RWPE2 (cell line): ENCODE measurements around the gene SPPL3.

Source experiments
- ATAC-seq: fragments of 200-7000 bp; cut with Tn5 transposase; 3 replicates; pipeline ENCODE4 v1.9.1; 2021; ENCODE audit warnings: low read depth
- DNase-seq: peaks from one replicate; pipeline ENCODE4 v3.0.0-alpha.2; 2020; ENCODE audit warnings: low spot score
- H3K27ac ChIP-seq: fragments of 450-650 bp; 2 replicates; pipeline ENCODE4 v1.5.1; 2017; ENCODE audit warnings: mild to moderate bottlenecking; ENCODE audit not compliant: poor library complexity, severe bottlenecking
- H3K27me3 ChIP-seq: fragments of 250-450 bp; sonication (Bioruptor Pico); 2 replicates; pipeline ENCODE4 v1.5.1; 2021; ENCODE audit warnings: mild to moderate bottlenecking, moderate library complexity; ENCODE audit not compliant: insufficient read depth, poor library complexity, severe bottlenecking
- H3K36me3 ChIP-seq: fragments of 250-450 bp; sonication (Bioruptor Pico); 2 replicates; pipeline ENCODE4 v1.5.1; 2020; ENCODE audit warnings: low read depth, mild to moderate bottlenecking, moderate library complexity
- H3K4me1 ChIP-seq: fragments of 250-450 bp; sonication (Bioruptor Pico); 2 replicates; pipeline ENCODE4 v1.5.1; 2021; ENCODE audit warnings: mild to moderate bottlenecking, moderate library complexity; ENCODE audit not compliant: insufficient read depth, poor library complexity, severe bottlenecking
- H3K4me3 ChIP-seq: fragments of 250-450 bp; sonication (Bioruptor Pico); 2 replicates; pipeline ENCODE4 v1.5.1; 2021; ENCODE audit warnings: mild to moderate bottlenecking, moderate library complexity; ENCODE audit not compliant: severe bottlenecking
- H3K9me3 ChIP-seq: fragments of 250-450 bp; sonication (Bioruptor Pico); 2 replicates; pipeline ENCODE4 v1.5.1; 2021; ENCODE audit warnings: mild to moderate bottlenecking, moderate library complexity; ENCODE audit not compliant: severe bottlenecking
- TF ChIP-seq, protein P1 (sequence below): fragments of 450-650 bp; IDR thresholded peaks from one replicate; pipeline ENCODE4 v1.5.1; 2017; ENCODE audit warnings: mild to moderate bottlenecking, moderate library complexity; ENCODE audit not compliant: poor library complexity, severe bottlenecking

Gene SPPL3

DNA sequence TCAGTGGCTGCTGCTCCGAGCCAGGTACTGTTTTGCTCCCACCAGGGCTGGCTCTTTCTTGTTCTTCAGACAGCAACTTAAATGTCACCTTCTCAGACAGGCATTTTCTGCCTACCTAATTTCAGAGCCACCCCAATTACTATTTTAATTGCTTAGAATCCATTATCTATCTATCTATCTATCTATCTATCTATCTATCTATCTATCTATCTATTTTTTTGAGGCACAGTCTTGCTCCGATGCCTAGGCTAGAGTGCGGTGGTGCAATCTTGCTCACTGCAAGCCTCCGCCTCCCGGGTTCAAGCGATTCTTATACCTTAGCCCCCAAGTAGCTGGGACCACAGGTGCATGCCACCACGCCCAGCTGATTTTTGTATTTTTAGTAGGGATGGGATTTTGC lies 58.5 kb downstream of the SPPL3 start:
- peaks cover 8% of the 10 kb centered on the region for H3K4me1 ChIP-seq
- TF ChIP-seq, protein P1, sequence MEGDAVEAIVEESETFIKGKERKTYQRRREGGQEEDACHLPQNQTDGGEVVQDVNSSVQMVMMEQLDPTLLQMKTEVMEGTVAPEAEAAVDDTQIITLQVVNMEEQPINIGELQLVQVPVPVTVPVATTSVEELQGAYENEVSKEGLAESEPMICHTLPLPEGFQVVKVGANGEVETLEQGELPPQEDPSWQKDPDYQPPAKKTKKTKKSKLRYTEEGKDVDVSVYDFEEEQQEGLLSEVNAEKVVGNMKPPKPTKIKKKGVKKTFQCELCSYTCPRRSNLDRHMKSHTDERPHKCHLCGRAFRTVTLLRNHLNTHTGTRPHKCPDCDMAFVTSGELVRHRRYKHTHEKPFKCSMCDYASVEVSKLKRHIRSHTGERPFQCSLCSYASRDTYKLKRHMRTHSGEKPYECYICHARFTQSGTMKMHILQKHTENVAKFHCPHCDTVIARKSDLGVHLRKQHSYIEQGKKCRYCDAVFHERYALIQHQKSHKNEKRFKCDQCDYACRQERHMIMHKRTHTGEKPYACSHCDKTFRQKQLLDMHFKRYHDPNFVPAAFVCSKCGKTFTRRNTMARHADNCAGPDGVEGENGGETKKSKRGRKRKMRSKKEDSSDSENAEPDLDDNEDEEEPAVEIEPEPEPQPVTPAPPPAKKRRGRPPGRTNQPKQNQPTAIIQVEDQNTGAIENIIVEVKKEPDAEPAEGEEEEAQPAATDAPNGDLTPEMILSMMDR: no peak
- no peaks in the 10 kb centered on the region for H3K9me3 ChIP-seq
- H3K4me3 ChIP-seq: no peak overlapping the region
- H3K27ac ChIP-seq: no peak overlapping the region
- no peaks in the 10 kb centered on the region for H3K27me3 ChIP-seq
- H3K36me3 ChIP-seq: no peaks in the 10 kb centered on the region
- DNase-seq (no peak), ATAC-seq (no peak)

DNA sequence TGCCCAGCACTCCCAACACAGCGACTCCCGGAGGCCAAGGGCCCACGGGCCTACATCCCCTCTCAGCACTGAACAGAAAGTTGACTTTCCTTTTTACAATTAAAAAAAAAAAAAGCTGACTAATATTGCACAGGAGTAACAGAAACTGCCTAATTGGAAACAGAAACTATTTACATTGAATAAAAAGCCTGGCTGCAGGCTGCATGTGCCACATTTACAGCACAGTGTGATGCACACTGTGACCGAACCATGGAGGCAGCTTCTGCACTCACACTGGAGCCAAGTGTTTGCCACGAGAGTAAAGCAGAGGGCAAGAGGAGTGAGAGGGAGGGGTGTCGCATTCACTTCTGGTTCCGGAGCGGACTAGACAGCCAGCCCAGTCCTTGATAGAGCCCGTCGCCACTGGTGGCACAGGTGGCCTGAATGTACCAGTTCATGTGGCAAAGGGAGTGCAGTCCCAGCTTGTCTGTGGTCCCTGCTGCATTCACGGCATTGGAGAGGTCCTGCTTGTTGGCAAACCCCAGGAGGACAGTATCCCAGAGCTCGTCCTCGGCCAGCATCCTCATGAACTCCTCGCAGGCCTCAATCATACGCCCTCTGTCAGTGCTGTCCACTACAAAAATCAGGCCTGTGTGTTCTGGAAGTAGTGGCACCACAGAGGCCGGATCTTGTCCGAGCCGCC lies 59.2 kb downstream of the SPPL3 start:
- Histone ChIP-seq H3K4me3 (no peak overlapping the region), H3K27ac (no peak overlapping the region), H3K9me3 (no peaks in the 10 kb centered on the region), H3K27me3 (no peaks in the 10 kb centered on the region), H3K4me1 (peaks cover 5% of the 10 kb centered on the region), H3K36me3 (no peaks in the 10 kb centered on the region)
- DNase-seq: no peak
- TF ChIP-seq, protein P1: no peak
- ATAC-seq: no peak

DNA sequence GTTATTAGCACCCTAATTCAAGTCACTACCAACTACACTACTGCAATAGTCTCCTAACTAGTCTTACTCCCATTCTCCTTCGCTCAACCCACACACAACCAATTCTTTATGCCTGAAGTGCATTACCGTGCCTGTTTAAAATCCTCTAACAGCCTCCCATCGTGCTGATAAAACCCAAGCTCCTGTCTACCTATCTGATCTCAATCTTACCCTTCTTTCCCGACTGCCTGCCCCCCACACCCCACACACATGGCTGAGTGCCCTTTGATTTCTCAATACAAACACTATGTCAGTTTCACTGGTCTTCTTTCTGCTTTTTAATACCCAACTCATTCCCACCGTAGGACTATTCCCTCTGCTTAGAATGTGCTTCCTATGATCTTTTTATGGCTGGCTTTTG lies 59.9 kb downstream of the SPPL3 start:
- H3K9me3 ChIP-seq: no peaks in the 10 kb centered on the region
- ATAC-seq (no peak), DNase-seq (no peak)
- H3K27me3 ChIP-seq: no peaks in the 10 kb centered on the region
- H3K36me3 ChIP-seq: no peaks in the 10 kb centered on the region
- TF ChIP-seq, protein P1: no peak
- no peak overlapping the region for H3K27ac ChIP-seq
- peaks cover under 1% of the 10 kb centered on the region for H3K4me1 ChIP-seq
- H3K4me3 ChIP-seq: no peak overlapping the region

DNA sequence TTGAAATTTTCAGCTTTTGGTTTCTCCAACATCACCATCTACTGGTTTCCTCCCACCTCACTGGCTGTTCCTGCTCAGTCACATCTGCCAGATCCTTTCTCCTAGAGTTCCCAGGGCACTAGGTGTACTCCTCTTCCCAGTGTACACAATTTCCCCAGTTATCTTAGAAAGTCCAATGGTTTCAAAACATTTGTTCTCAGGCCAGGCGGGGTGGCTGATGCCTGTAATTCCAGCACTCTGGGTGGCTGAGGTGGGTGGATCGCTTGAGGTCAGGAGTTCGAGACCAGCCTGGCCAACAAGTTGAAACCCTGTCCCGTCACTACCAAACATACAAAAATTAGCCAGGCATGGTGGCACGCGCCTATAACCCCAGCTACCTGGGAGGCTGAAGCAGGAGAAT lies 60.7 kb downstream of the SPPL3 start:
- H3K4me1 ChIP-seq: no peaks in the 10 kb centered on the region
- no peaks in the 10 kb centered on the region for H3K9me3 ChIP-seq
- H3K27me3 ChIP-seq: no peaks in the 10 kb centered on the region
- ATAC-seq: no peak
- TF ChIP-seq, protein P1: no peak
- DNase-seq: no peak
- no peak overlapping the region for H3K27ac ChIP-seq
- H3K4me3 ChIP-seq: no peak overlapping the region
- no peaks in the 10 kb centered on the region for H3K36me3 ChIP-seq

DNA sequence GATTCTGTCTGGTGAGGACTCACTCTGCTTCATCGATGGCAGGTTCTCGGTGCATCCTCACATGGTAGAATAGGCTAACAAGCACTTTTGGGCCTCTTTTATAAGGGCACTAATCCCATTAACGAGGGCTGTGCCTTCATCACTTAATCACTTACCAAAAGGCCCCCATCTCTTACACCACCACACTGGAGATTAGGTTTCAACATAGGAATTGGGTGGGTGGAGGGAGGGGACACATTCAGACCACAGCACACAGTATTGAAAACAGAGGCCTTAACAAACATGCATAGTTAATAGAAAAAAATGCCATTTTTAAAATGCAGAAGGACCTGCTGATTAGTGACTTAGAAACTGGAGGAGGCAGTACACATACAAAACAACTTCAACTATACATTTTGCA lies 61.6 kb downstream of the SPPL3 start:
- Histone ChIP-seq H3K36me3 (no peaks in the 10 kb centered on the region), H3K4me3 (no peak overlapping the region), H3K27me3 (no peaks in the 10 kb centered on the region), H3K9me3 (no peaks in the 10 kb centered on the region), H3K4me1 (no peaks in the 10 kb centered on the region), H3K27ac (no peak overlapping the region)
- no peak for ATAC-seq
- no peak for DNase-seq
- TF ChIP-seq, protein P1: no peak
